HepG2 (cell line): ENCODE data around the gene CDH13.

Experiments used
- EP300 ChIP-seq, 3 experiments: sonication (generic) in 1 of 3; formaldehyde crosslinking in 1 of 3; IDR thresholded peaks; 2 replicates each; pipeline versions ENCODE4 v1.5.1 to v1.6.1; 2011 to 2020; ENCODE audit warnings: low read depth in 2 of 3, low read length in 2 of 3, borderline replicate concordance in 1 of 3, improper control_type of control experiment in 1 of 3, mild to moderate bottlenecking in 1 of 3, missing genetic modification reagents in 1 of 3, moderate library complexity in 1 of 3
- EZH2 ChIP-seq: conservative IDR thresholded peaks from 2 replicates; pipeline ENCODE4 v1.6.1; 2012; ENCODE audit warnings: mild to moderate bottlenecking, low read depth, low read length, moderate library complexity
- FOSL1 ChIP-seq: sonication (generic); formaldehyde crosslinking; IDR thresholded peaks from 2 replicates; pipeline ENCODE4 v1.9.0; 2021; ENCODE audit warnings: missing genetic modification reagents, borderline replicate concordance
- JUN ChIP-seq: sonication (generic); formaldehyde crosslinking; IDR thresholded peaks from 2 replicates; pipeline ENCODE4 v1.4.0; 2020; ENCODE audit warnings: mild to moderate bottlenecking, missing genetic modification reagents
- NFE2L1 ChIP-seq: sonication (generic); formaldehyde crosslinking; IDR thresholded peaks from 2 replicates; pipeline ENCODE4 v1.4.0; 2020; ENCODE audit warnings: missing genetic modification reagents, mild to moderate bottlenecking, borderline replicate concordance
- NFIC ChIP-seq: IDR thresholded peaks from 2 replicates; pipeline ENCODE4 v1.6.1; 2012; ENCODE audit warnings: mild to moderate bottlenecking, low read length, inconsistent platforms
- SETDB1 ChIP-seq: sonication (generic); formaldehyde crosslinking; IDR thresholded peaks from 2 replicates; pipeline ENCODE4 v1.5.1; 2020; ENCODE audit warnings: missing genetic modification reagents, mild to moderate bottlenecking, borderline replicate concordance
- ZFP41 ChIP-seq: sonication (generic); formaldehyde crosslinking; IDR thresholded peaks from 2 replicates; pipeline ENCODE4 v1.4.0; 2020; ENCODE audit warnings: mild to moderate bottlenecking, missing genetic modification reagents, borderline replicate concordance
- ZNF672 ChIP-seq: sonication (generic); formaldehyde crosslinking; IDR thresholded peaks from 2 replicates; pipeline ENCODE4 v1.8.1; 2022; ENCODE audit warnings: missing genetic modification reagents
- ZNF761 ChIP-seq: sonication (generic); formaldehyde crosslinking; conservative IDR thresholded peaks from 2 replicates; pipeline ENCODE4 v1.4.0; 2020; ENCODE audit warnings: mild to moderate bottlenecking, missing genetic modification reagents
- TF ChIP-seq, protein P1 (sequence below): IDR thresholded peaks from 2 replicates; pipeline ENCODE4 v1.6.1; 2016
- TF ChIP-seq, protein P2 (sequence below): sonication (generic); formaldehyde crosslinking; IDR thresholded peaks from 2 replicates; pipeline ENCODE4 v1.5.0; 2020; ENCODE audit warnings: mild to moderate bottlenecking, missing genetic modification reagents, moderate library complexity

DNA sequence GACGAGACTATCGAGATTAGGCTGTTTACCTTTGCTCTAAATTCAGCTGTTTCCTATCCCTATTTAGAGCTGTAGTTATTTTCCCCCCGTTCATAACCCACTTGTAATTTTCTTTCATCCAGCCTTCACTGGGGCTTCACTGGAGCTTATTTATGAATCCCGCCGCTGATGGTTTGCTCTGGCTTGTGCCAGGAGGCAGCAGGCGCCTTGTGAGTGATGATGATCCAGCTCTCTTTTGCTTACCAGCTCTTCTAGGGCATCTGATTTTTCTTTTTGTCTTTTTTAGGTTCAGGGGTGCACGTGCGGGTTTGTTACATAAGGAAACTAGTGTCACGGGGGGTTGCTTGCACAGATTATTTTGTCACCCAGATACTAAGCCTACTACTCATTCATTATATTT lies 37.4 kb upstream of the CDH13 start:
- TF ChIP-seq, protein P1, sequence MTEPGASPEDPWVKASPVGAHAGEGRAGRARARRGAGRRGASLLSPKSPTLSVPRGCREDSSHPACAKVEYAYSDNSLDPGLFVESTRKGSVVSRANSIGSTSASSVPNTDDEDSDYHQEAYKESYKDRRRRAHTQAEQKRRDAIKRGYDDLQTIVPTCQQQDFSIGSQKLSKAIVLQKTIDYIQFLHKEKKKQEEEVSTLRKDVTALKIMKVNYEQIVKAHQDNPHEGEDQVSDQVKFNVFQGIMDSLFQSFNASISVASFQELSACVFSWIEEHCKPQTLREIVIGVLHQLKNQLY = no peak
- no peak for TF ChIP-seq NFIC
- TF ChIP-seq SETDB1 (CRISPR knock-in tag) = no peak
- TF ChIP-seq, protein P2, sequence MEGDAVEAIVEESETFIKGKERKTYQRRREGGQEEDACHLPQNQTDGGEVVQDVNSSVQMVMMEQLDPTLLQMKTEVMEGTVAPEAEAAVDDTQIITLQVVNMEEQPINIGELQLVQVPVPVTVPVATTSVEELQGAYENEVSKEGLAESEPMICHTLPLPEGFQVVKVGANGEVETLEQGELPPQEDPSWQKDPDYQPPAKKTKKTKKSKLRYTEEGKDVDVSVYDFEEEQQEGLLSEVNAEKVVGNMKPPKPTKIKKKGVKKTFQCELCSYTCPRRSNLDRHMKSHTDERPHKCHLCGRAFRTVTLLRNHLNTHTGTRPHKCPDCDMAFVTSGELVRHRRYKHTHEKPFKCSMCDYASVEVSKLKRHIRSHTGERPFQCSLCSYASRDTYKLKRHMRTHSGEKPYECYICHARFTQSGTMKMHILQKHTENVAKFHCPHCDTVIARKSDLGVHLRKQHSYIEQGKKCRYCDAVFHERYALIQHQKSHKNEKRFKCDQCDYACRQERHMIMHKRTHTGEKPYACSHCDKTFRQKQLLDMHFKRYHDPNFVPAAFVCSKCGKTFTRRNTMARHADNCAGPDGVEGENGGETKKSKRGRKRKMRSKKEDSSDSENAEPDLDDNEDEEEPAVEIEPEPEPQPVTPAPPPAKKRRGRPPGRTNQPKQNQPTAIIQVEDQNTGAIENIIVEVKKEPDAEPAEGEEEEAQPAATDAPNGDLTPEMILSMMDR (CRISPR knock-in tag) = no peak
- no peak for TF ChIP-seq NFE2L1 (CRISPR knock-in tag)
- no peak for TF ChIP-seq FOSL1 (CRISPR knock-in tag)
- TF ChIP-seq ZNF761 (CRISPR knock-in tag) = no peak
- TF ChIP-seq ZNF672 (CRISPR knock-in tag) = no peak
- no peak for TF ChIP-seq EZH2
- no peak for TF ChIP-seq JUN
- TF ChIP-seq EP300 (IDR thresholded peaks at IDR 0.05; ENCODE audit: low read depth in 2 of 2, low read length in 2 of 2) = no peak
- TF ChIP-seq EP300 (CRISPR knock-in tag; IDR thresholded peaks at IDR 0.05; ENCODE audit: borderline replicate concordance) = no peak
- TF ChIP-seq ZFP41 (CRISPR knock-in tag) = no peak
